T-helper 9 cell (primary cell): ENCODE results near the gene AKAP7.

Experiments
- DNase-seq: peaks from one replicate; pipeline ENCODE4 v3.0.0-alpha.2; 2020

AKAP7 gene

DNA sequence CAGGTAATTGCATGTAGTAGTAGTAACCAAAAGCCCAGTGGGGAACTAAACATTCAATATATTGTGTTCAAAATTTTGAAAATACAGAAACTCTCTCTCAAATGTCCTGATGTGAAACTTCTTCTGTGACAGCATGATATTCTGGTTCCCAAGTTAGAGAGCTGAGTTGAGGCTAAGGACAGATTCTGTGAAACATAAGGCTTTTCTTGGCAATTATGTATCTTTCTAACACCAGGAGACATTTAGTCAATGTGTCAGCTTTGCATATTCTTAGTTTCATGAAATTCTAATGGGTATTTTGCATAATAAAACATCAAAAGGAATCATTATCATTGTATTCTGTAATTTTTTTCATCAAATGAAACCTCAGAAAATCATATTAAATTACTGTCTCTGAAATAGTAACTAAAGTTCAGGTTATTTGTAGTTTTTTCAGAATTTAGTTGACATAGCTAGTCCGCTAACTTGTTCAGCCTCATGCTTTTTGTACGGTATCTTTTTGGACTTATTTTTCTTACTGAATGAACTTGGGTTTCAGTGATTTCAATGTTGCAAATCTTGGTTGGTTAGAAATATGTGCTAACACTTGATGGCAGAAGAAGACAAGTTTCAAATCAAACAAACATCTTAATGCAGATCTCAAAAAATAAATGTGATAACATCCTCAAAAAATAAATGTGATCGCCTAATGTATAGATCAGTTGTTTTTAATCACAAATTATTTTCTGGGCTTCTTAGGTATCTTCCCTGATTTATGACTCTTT lies 70.4 kb downstream of the AKAP7 start:
- no peak for DNase-seq

GRCh38 chr6:131206463-131207251 lies 71.4 kb downstream of the AKAP7 start:
- no peak for DNase-seq

- no peak for DNase-seq
Measured at GRCh38 chr6:131208787-131209186, 73.5 kb downstream of the AKAP7 start.

GRCh38 chr6:131210469-131210868 lies 75.2 kb downstream of the AKAP7 start:
- DNase-seq, result no peak

- DNase-seq, result no peak
Measured at GRCh38 chr6:131212024-131212423, 76.8 kb downstream of the AKAP7 start.

GRCh38 chr6:131212913-131213312 lies 77.6 kb downstream of the AKAP7 start:
- no peak for DNase-seq

DNA sequence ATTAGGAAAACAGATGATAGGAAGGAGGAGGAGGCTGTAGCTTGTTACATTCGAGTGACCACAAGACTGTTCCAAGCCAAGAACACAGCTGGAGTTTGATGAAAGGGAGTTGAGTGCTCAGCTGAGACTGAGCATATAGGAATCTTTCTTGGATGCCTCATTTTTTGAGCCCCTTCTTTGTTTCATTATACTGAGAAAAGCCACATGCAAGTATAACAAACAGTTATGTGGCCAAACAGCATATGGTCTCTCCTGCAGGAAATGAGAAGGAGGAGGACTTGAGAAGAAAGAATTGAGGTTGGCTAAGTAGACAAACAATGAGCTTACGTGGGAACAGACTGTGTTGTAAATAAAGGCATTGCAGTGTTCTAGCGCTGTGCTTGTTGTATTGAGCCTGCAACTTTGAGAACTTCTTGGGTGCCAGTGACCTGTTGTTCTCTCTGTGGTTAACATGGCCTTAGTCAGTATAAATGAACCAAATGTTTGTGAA lies 78.3 kb downstream of the AKAP7 start:
- no peak for DNase-seq

- DNase-seq, result no peak
Measured at GRCh38 chr6:131215219-131215618, 80.0 kb downstream of the AKAP7 start.

GRCh38 chr6:131216246-131216645 lies 81.0 kb downstream of the AKAP7 start:
- DNase-seq, result no peak

DNA sequence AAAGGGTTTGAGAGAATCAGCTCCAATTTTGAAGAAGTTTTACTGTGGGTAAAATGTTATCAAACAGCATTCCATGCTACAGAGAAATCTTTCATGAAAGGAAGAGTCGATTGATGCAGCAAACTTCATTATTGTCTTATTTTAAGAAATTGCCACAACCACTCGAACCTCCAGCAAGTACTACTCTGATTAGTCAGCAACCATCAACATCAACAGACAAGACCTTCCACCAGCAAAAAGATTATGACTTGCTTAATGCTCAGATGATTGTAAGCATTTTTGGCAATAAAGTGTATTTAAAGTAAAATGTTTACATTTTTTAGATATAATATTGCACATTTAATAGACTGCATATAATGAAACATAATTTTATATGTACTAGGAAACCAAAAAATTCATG lies 87.5 kb downstream of the AKAP7 start:
- no peak for DNase-seq

DNA sequence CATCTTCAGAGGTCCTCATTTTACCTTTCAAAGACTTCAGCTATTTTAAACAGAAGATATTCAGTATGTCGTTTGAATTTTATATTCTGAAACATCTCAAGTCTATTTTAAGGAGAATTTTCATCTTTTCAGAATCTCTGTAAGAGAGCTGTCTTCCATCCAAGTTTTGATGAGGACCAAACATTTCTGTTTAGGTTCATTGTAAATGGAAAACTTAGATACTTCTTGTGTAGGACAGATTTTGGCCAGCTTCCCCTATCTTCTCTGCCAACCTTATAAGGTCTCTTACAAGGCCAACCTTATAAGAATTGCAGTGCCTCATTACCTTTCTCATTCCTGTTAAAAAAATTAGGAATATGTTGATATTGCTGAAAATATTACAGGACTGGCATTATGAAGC lies 88.1 kb downstream of the AKAP7 start:
- DNase-seq, result no peak

DNA sequence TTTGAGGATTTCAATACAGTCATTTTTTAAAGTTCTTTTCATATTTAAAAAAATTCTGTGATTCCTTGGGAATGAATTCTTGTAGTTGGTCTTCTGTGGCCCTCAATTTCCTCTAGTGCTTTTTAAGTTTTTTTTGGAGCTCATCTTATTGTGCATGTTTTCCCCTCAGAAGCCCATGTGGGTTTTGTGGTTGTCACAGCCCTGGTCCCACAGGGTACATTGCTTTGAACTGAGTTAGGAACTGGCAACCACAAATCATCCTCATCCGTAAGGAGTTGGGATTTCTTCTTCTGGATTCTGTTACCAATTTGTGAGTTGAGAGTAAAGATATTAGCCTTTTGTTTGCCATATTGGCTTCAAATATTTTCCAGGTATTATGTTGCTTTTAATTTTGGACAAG lies 89.9 kb downstream of the AKAP7 start:
- DNase-seq, result no peak

GRCh38 chr6:131225959-131226358 lies 90.7 kb downstream of the AKAP7 start:
- no peak for DNase-seq

DNA sequence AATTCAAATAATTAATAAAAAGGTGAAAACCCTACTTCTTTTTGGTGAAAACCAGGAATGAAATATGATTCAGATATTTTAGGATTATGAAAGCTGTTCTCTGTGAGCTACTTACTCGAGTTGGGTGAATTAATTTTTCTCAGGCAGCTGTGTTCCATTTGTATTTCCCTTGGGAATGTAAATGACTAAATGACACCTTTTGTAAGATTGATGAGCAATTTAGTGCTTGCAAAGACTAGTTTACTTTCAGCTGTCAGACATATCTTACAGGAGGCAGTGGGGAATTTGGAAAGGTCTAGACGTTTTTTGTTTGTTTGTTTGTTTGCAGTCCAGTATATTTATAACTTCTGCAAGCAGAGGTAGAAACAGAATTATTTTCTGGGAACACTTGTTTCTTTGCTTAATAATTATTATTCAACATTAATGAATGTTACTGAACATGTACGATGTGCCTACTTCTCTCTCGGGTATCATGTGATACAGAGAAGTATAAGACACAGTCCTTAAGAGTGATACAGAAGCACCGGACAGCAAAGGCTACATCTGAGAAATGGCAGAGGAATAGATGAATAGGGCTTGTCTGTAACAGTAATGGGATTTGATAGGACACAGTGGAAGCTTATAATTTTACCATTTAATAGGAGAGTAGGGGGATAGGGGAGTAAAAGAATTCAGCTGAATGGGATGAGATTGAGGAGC lies 91.3 kb downstream of the AKAP7 start:
- no peak for DNase-seq

DNA sequence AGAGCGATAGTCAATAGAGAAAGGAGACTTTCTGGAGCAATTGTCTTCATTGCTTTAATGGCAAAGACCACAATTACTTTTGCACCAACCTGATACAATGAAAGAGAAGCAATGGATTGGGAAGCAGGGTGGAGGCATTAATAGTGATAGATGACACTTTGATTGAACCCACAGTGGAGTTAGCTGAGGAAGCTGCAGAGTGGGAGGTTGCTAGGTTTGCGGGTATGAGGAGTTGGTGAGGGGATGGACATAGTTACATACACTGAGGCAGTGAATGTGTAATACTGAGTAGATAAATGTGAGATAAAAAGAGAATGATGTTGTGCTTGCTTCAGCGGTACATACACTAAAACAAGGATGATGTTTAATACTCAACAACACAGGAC lies 91.9 kb downstream of the AKAP7 start:
- DNase-seq, result no peak

- no peak for DNase-seq
Measured at GRCh38 chr6:131231103-131231502, 95.8 kb downstream of the AKAP7 start.

DNA sequence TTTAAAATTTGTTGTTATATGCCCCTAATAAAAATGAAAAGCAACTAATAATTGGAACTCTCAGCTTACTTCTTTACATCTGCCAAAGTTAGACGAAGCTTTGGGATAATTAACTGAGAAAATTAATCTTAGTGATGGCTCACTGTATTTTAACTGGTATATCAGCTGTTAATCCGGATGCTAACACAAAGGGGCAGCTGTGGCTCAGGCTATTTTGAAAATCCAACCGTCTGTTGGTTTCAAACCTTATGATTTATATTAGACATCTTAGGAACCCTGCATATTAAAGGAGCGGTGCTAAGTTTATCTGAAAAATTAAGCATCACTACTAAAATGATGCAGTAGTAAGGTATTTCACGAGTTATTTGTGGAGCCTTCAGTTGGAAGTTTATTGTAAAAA lies 96.6 kb downstream of the AKAP7 start:
- no peak for DNase-seq

DNA sequence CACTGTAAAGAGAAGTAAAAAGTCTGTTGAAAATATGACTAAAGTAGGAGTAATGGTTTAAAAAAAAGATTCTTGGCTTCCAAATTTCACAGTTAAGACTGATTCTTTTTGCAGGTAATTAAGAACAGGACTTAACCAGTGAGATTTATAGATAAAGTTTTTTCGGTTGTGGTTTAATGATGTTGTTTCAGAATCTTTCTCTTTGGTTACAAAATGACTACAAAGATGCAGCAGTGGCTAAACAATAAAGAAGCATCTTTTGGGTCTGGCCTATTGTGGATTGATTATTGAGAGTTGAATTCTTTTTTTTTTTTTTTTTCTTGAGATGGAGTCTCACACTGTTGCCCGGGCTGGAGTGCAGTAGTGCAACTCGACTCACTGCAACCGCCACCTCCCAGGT lies 109.7 kb downstream of the AKAP7 start:
- DNase-seq, result no peak

DNA sequence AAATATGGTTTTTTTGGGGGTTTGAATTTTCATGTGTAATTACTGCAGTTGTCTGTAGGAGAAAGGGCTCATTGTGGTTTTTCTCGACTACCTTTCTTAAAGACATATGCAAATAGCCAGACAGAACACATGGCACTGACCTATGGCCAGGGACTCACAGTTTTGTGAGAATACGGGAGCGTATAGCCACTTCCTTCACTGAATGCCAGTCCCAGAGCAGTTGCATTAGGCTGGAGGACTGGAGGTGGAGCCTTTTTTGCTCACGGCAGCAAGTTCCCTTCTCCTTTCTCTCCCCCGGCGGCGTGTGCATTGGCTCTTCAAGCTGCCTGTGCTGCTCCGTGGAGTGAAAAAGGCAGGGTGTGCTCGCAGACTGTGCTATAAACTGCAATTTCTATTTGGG lies 114.9 kb downstream of the AKAP7 start:
- DNase-seq, result no peak

- DNase-seq, result no peak
Measured at GRCh38 chr6:131250936-131251335, 115.7 kb downstream of the AKAP7 start.

DNA sequence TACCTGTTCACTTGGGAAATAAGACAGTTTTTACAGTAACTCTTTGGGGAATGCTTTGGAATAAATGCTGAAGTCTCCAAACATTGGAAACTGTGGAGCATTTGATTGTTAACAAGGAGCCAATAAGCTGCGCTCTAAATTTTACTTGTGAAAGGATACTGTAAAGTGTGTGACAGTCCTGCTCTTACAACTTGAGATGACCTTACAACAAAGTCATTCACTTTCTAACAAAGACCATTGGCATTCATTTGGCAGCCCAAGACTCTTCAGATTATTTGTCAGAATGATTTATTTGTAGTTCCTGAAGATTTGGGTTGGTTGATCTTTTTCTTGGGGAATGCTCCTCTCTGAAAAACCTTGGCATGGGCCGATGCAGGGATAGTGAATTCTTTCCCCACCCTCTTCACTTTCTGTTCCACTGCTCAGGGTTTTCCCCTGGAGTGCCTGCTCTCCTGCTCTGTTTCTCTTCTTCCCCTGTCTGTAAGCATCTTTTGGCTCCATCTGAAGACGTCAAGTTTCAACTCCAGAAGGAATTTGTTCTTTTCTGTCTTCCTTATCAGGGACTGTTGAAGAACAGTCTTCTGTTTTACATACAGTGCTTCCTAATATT lies 116.4 kb downstream of the AKAP7 start:
- no peak for DNase-seq

- no peak for DNase-seq
Measured at GRCh38 chr6:131255434-131255833, 120.2 kb downstream of the AKAP7 start.

- DNase-seq, result no peak
Measured at GRCh38 chr6:131255911-131256310, 120.6 kb downstream of the AKAP7 start.
